Measurements from ENCODE around the gene ANXA11.
A peak's percentile ranks its signal among the peaks of the same experiment; 100 is the strongest.

ANXA11 gene

DNA sequence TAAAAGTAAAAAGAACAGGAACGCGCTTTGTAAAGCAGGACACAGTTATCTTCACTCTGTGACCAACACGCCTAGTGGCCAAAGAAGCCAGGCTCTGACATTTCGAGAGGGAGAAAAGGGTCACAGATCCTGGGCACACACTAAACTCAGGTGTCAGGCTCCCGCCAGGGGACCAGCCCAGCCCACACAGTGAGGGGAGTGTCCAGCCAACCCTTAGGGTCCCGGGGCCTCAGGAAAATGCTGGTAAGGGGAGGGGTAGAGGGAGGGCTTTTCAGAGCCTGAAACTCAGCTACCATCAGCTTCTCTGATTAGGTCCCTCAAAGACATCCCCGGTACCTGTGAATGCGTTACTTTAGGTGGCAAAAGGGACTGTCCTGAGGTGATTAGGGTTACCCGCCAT is 16.6 kb downstream of the ANXA11 start:
- Histone ChIP-seq H3K27me3 (ENCODE audit: control insufficient read depth, low read length) (no peaks in the 10 kb centered on the region), H3K9me3 (ENCODE audit: control insufficient read depth, insufficient read depth, low read length) (peaks cover 8% of the 10 kb centered on the region; the same call in 1 of the 2 replicates), H4K20me1 (ENCODE audit: control insufficient read depth, insufficient read depth, low read depth, low read length) (no peaks in the 10 kb centered on the region; the same call in 1 of the 2 replicates), H3K27ac (ENCODE audit: low read depth, low read length) (peak overlapping the region; percentile 90), H3K79me2 (ENCODE audit: control insufficient read depth, low read length) (peaks cover 94% of the 10 kb centered on the region), H3K4me2 (ENCODE audit: low read length) (peak overlapping the region; percentile 86), H3K36me3 (ENCODE audit: control insufficient read depth, low read length) (peaks cover 19% of the 10 kb centered on the region), H3F3A (ENCODE audit: control insufficient read depth, insufficient read depth) (peaks cover 18% of the 10 kb centered on the region), H3K4me1 (ENCODE audit: control insufficient read depth, low read length) (peaks cover 48% of the 10 kb centered on the region), H3K9me2 (replicated peaks; ENCODE audit: control insufficient read depth, low read length) (no peaks in the 10 kb centered on the region), H3K4me3 (ENCODE audit: low read length) (peak overlapping the region; percentile 68)
- no peak for TF ChIP-seq EZH2phosphoT487 (IDR thresholded peaks at IDR 0.05; ENCODE audit: borderline replicate concordance, low read length)
- TF ChIP-seq, protein P1, sequence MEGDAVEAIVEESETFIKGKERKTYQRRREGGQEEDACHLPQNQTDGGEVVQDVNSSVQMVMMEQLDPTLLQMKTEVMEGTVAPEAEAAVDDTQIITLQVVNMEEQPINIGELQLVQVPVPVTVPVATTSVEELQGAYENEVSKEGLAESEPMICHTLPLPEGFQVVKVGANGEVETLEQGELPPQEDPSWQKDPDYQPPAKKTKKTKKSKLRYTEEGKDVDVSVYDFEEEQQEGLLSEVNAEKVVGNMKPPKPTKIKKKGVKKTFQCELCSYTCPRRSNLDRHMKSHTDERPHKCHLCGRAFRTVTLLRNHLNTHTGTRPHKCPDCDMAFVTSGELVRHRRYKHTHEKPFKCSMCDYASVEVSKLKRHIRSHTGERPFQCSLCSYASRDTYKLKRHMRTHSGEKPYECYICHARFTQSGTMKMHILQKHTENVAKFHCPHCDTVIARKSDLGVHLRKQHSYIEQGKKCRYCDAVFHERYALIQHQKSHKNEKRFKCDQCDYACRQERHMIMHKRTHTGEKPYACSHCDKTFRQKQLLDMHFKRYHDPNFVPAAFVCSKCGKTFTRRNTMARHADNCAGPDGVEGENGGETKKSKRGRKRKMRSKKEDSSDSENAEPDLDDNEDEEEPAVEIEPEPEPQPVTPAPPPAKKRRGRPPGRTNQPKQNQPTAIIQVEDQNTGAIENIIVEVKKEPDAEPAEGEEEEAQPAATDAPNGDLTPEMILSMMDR (IDR thresholded peaks at IDR 0.05; ENCODE audit: low read depth, low read length, poor library complexity, severe bottlenecking) = no peak

DNA sequence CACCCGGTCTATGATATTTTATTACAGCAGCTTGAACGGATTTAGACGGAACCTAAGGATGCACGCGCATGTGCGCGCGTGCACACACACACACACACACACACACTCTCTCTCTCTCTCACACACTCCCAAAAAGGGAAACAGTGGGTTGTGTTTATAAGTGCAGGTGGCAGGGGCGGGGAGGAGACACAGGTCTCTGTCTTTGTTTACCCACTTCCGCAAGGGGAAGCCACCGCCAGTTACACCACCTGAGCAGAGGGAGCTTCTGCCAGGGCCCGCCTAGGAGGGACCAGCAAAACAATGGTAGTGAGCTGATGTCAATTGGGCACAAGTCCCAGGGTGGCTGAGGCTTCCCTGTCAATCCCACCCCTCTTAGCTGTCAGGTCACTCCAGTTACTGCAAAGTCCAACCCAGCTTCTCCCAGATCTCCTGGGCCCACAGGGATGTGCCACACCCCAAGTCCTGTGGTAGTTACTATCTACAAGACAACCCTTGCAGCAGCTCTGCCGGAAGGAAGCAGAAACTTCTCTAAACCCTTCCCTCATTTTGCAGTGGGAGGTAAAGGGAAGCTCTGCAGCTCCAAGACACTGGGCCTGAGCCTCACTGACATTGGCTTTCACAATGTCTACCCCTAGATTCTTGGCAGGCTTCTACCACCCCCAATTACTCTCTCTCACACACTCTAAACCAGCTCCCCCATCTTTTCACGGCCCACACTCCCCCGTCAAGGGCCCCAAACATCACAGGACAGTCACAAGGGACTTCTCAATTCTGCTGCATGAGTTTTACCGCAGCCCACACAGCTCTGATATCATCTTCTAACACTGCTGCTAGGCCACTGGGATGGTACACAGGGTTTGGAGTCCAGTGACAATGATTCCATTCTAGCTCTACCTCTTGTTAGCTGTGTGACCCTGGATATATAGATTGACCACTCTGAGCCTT is 17.6 kb downstream of the ANXA11 start:
- peaks cover 4% of the 10 kb centered on the region; the same call in 1 of the 2 replicates for H3K9me3 ChIP-seq (ENCODE audit: control insufficient read depth, insufficient read depth, low read length)
- H3K4me3 ChIP-seq (ENCODE audit: low read length) = peak overlapping the region; percentile 68
- no peaks in the 10 kb centered on the region for H3K9me2 ChIP-seq (replicated peaks; ENCODE audit: control insufficient read depth, low read length)
- H3F3A ChIP-seq (ENCODE audit: control insufficient read depth, insufficient read depth) = peaks cover 18% of the 10 kb centered on the region
- no peak for TF ChIP-seq EZH2phosphoT487 (IDR thresholded peaks at IDR 0.05; ENCODE audit: borderline replicate concordance, low read length)
- TF ChIP-seq, protein P1 (IDR thresholded peaks at IDR 0.05; ENCODE audit: low read depth, low read length, poor library complexity, severe bottlenecking) = no peak
- peaks cover 48% of the 10 kb centered on the region for H3K4me1 ChIP-seq (ENCODE audit: control insufficient read depth, low read length)
- H3K36me3 ChIP-seq (ENCODE audit: control insufficient read depth, low read length) = peaks cover 19% of the 10 kb centered on the region
- H3K27me3 ChIP-seq (ENCODE audit: control insufficient read depth, low read length) = no peaks in the 10 kb centered on the region
- H3K27ac ChIP-seq (ENCODE audit: low read depth, low read length) = peak overlapping the region; percentile 90
- no peaks in the 10 kb centered on the region; the same call in 1 of the 2 replicates for H4K20me1 ChIP-seq (ENCODE audit: control insufficient read depth, insufficient read depth, low read depth, low read length)
- peak overlapping the region; percentile 86 for H3K4me2 ChIP-seq (ENCODE audit: low read length)
- H3K79me2 ChIP-seq (ENCODE audit: control insufficient read depth, low read length) = peaks cover 95% of the 10 kb centered on the region

DNA sequence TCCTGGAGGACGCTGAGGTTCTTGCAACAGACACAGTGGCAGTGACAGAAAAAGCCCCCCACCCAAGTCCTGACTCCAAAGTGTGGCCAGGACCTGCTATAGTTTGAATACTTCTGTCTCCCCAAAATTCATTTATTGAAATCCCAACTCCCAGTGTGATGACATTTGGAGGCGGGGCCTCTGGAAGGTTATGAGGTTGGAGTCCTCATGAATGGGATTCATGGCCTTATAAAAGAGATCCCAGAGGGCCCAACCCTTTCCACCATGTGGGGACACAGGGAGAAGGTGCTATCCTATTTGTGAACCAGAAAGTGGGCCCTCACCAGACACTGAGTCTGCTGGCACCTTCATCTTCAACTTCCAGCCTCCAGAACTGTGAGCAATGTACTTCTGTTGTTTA is 18.3 kb downstream of the ANXA11 start:
- no peaks in the 10 kb centered on the region for H3K27me3 ChIP-seq (ENCODE audit: control insufficient read depth, low read length)
- no peaks in the 10 kb centered on the region; the same call in 1 of the 2 replicates for H4K20me1 ChIP-seq (ENCODE audit: control insufficient read depth, insufficient read depth, low read depth, low read length)
- H3K4me2 ChIP-seq (ENCODE audit: low read length) = peak overlapping the region; percentile 86
- TF ChIP-seq, protein P1 (IDR thresholded peaks at IDR 0.05; ENCODE audit: low read depth, low read length, poor library complexity, severe bottlenecking) = no peak
- TF ChIP-seq EZH2phosphoT487 (IDR thresholded peaks at IDR 0.05; ENCODE audit: borderline replicate concordance, low read length) = no peak
- H3K9me3 ChIP-seq (ENCODE audit: control insufficient read depth, insufficient read depth, low read length) = no peaks in the 10 kb centered on the region
- H3K27ac ChIP-seq (ENCODE audit: low read depth, low read length) = peak overlapping the region; percentile 90
- no peaks in the 10 kb centered on the region for H3K9me2 ChIP-seq (replicated peaks; ENCODE audit: control insufficient read depth, low read length)
- peaks cover 15% of the 10 kb centered on the region for H3K36me3 ChIP-seq (ENCODE audit: control insufficient read depth, low read length)
- peaks cover 18% of the 10 kb centered on the region for H3F3A ChIP-seq (ENCODE audit: control insufficient read depth, insufficient read depth)
- peak overlapping the region; percentile 68 for H3K4me3 ChIP-seq (ENCODE audit: low read length)
- H3K4me1 ChIP-seq (ENCODE audit: control insufficient read depth, low read length) = peaks cover 48% of the 10 kb centered on the region
- H3K79me2 ChIP-seq (ENCODE audit: control insufficient read depth, low read length) = peaks cover 92% of the 10 kb centered on the region

Measured in DOHH2 (cell line).